Osteoblast (primary cell): Measurements from ENCODE around the gene IFT74. TPM values are rescaled to one million over a fixed set of nuclear protein-coding genes. Genes with fewer than 3 reads are reported as not detected.

Experiments used
- DNase-seq: peaks from one replicate; pipeline ENCODE4 v3.0.0; 2011; ENCODE audit warnings: low spot score, mixed read lengths; ENCODE audit not compliant: insufficient read length; ENCODE audit errors: missing footprints
- H2AFZ ChIP-seq: 2 replicates; pipeline ENCODE4 v1.6.0; 2011; ENCODE audit warnings: mild to moderate bottlenecking, low read length
- H3K27ac ChIP-seq: 2 replicates; pipeline ENCODE4 v1.5.1; 2011; ENCODE audit warnings: mild to moderate bottlenecking, low read depth, low read length, moderate library complexity
- H3K27me3 ChIP-seq: 2 replicates; pipeline ENCODE4 v1.6.0; 2012; ENCODE audit warnings: mild to moderate bottlenecking, control low read depth, inconsistent platforms, low read length, moderate library complexity; ENCODE audit not compliant: insufficient read depth
- H3K36me3 ChIP-seq: 2 replicates; pipeline ENCODE4 v1.5.1; 2011; ENCODE audit warnings: mild to moderate bottlenecking, low read length, control low read depth, moderate library complexity; ENCODE audit not compliant: insufficient read depth
- H3K4me1 ChIP-seq: 2 replicates; pipeline ENCODE4 v1.5.1; 2011; ENCODE audit warnings: mild to moderate bottlenecking, low read length, control low read depth, moderate library complexity; ENCODE audit not compliant: insufficient read depth
- H3K4me2 ChIP-seq: 2 replicates; pipeline ENCODE4 v1.6.0; 2011; ENCODE audit warnings: mild to moderate bottlenecking, low read length; ENCODE audit not compliant: insufficient read depth
- H3K4me3 ChIP-seq: fragments of 200-600 bp; sonication (generic); 3 replicates; pipeline ENCODE4 v1.5.1; 2012; ENCODE audit warnings: mild to moderate bottlenecking, low read length, inconsistent platforms; ENCODE audit not compliant: insufficient read depth
- H3K79me2 ChIP-seq: 2 replicates; pipeline ENCODE4 v1.6.0; 2012; ENCODE audit warnings: mild to moderate bottlenecking, low read length, control low read depth, inconsistent platforms; ENCODE audit not compliant: insufficient read depth
- H3K9me3 ChIP-seq: 2 replicates; pipeline ENCODE4 v1.5.1; 2011; ENCODE audit warnings: low read depth, low read length, control low read depth
- H4K20me1 ChIP-seq: 2 replicates; pipeline ENCODE4 v1.6.0; 2012; ENCODE audit warnings: mild to moderate bottlenecking, low read length, control low read depth; ENCODE audit not compliant: insufficient read depth
- CTCF ChIP-seq: IDR thresholded peaks from 2 replicates; pipeline ENCODE4 v1.5.1; 2011; ENCODE audit warnings: mild to moderate bottlenecking, low read depth, low read length, moderate library complexity; ENCODE audit errors: extremely low read depth
- total RNA-seq: library from RNA; depleted of rRNA; stranded (reverse); fragments of >200 nt; gene quantifications from 2 replicates; pipeline ENCODE4 v1.2.3, GENCODE V29; 2012

IFT74 gene
- total RNA-seq, 1 donor = 19.9 TPM

DNA sequence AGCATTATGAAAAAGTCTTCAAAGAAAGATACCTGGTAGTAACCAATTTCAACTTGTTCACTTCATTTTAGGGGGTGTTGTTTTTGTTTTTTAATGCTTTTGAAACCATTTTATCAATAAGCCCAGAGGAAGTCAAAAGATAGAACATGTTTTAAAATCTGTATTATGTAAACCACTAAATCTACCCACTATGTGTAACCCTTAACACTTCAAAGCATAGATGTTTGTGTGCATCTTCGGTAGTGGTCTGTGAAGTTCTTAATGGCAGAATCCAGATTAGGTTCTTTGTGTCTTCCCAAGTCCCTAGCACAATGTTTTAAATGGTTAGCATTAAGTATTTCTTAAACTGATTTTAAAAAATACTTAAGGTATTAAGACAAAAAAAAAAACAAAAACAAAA, 15.4 kb upstream of the IFT74 start:
- TF ChIP-seq CTCF = no peak
- no peak for DNase-seq
- H3K4me2 ChIP-seq = no peak overlapping the region

DNA sequence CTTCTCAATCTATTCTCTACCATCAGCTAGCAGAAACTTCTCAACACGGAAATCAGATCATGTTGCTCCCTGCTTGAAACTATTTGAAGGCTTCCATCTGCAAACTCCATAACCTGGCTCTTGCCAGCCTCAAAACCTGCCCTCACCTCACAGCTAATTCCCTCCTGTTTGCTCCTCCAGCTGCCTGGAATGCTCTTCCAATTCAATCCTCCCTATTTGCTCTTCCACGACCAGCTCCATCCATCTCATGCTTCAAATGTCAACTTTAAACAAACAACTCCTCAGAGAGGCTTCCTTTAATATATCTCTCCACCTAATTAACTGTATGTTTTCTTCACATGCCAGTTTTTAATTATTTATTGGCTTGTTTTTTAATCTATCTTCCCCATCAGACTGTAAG, 10.6 kb upstream of the IFT74 start:
- TF ChIP-seq CTCF = no peak
- H3K27ac ChIP-seq = peak overlapping the region; percentile 99
- H3K9me3 ChIP-seq = no peaks in the 10 kb centered on the region

More for the DNA sequence above, 15.4 kb upstream of the IFT74 start:
- Histone ChIP-seq H4K20me1 (peaks cover 41% of the 10 kb centered on the region), H3K36me3 (peaks cover 4% of the 10 kb centered on the region), H2AFZ (no peak overlapping the region), H3K9me3 (peaks cover 6% of the 10 kb centered on the region), H3K4me1 (peaks cover 10% of the 10 kb centered on the region), H3K27ac (no peak overlapping the region), H3K27me3 (no peaks in the 10 kb centered on the region), H3K79me2 (peaks cover 100% of the 10 kb centered on the region), H3K4me3 (no peak overlapping the region)

GRCh38 chr9:26946753-26947727, 9.2 kb upstream of the IFT74 start, which contains the start of gene PLAA:
PLAA (minus strand) TSS chr9:26947242; CDS start chr9:26947045, 197 bp downstream.
- peak within 1 kb of the TSS; percentile 76 for H3K4me2 ChIP-seq
- peak; percentile 95 for DNase-seq
- peak within 1 kb of the TSS; percentile 99 for H3K27ac ChIP-seq
- no peaks in the 10 kb centered on the region for H3K27me3 ChIP-seq
- peaks cover 4% of the 10 kb centered on the region for H3K36me3 ChIP-seq
- peak within 1 kb of the TSS; percentile 95 for H3K4me3 ChIP-seq
- no peak for TF ChIP-seq CTCF
- no peaks in the 10 kb centered on the region for H3K9me3 ChIP-seq
- H3K79me2 ChIP-seq = peaks cover 51% of the 10 kb centered on the region
- peaks cover 17% of the 10 kb centered on the region for H3K4me1 ChIP-seq
- peaks cover 17% of the 10 kb centered on the region for H4K20me1 ChIP-seq
- H2AFZ ChIP-seq = peak within 1 kb of the TSS; percentile 96

More for the DNA sequence above, 10.6 kb upstream of the IFT74 start:
- DNase-seq = peak; percentile 88
- H3K4me1 ChIP-seq = peaks cover 17% of the 10 kb centered on the region
- peak overlapping the region; percentile 76 for H3K4me2 ChIP-seq
- peaks cover 24% of the 10 kb centered on the region for H4K20me1 ChIP-seq
- peak overlapping the region; percentile 95 for H3K4me3 ChIP-seq
- no peak overlapping the region for H2AFZ ChIP-seq
- no peaks in the 10 kb centered on the region for H3K27me3 ChIP-seq
- H3K79me2 ChIP-seq = peaks cover 65% of the 10 kb centered on the region
- peaks cover 4% of the 10 kb centered on the region for H3K36me3 ChIP-seq

- Histone ChIP-seq H3K36me3 (peaks cover 4% of the 10 kb centered on the region), H3K4me3 (peak overlapping the region; percentile 95), H3K4me2 (peak overlapping the region; percentile 76), H3K9me3 (no peaks in the 10 kb centered on the region), H3K79me2 (peaks cover 44% of the 10 kb centered on the region), H2AFZ (peak overlapping the region; percentile 96), H3K4me1 (peaks cover 17% of the 10 kb centered on the region), H3K27me3 (no peaks in the 10 kb centered on the region), H4K20me1 (peaks cover 15% of the 10 kb centered on the region), H3K27ac (peak overlapping the region; percentile 99)
- no peak for TF ChIP-seq CTCF
- no peak for DNase-seq
Observed at GRCh38 chr9:26947736-26948135, 8.5 kb upstream of the IFT74 start.
